ENCODE results near the gene FBXO48.

FBXO48 gene

GRCh38 chr2:68441994-68442322, 25.1 kb downstream of the FBXO48 start:
- DNase-seq (no peak), ATAC-seq (ENCODE audit: insufficient read depth, low read depth) (no peak)
- no peaks in the 10 kb centered on the region for H3K27me3 ChIP-seq (ENCODE audit: insufficient read depth, low read length, poor library complexity)
- H2AFZ ChIP-seq (ENCODE audit: low read depth, low read length), result no peak overlapping the region
- no peak overlapping the region for H3K9ac ChIP-seq (ENCODE audit: low read depth, low read length)
- H3K9me3 ChIP-seq (ENCODE audit: insufficient read depth, low read length, severe bottlenecking), result no peaks in the 10 kb centered on the region
- no peaks in the 10 kb centered on the region for H4K20me1 ChIP-seq (ENCODE audit: insufficient read depth, low read length)
- no peaks in the 10 kb centered on the region for H3K36me3 ChIP-seq (ENCODE audit: insufficient read depth, low read length)
- TF ChIP-seq EZH2 (IDR thresholded peaks at IDR 0.05; ENCODE audit: borderline replicate concordance, low read depth, low read length, severe bottlenecking), result no peak
- TF ChIP-seq, protein P1, sequence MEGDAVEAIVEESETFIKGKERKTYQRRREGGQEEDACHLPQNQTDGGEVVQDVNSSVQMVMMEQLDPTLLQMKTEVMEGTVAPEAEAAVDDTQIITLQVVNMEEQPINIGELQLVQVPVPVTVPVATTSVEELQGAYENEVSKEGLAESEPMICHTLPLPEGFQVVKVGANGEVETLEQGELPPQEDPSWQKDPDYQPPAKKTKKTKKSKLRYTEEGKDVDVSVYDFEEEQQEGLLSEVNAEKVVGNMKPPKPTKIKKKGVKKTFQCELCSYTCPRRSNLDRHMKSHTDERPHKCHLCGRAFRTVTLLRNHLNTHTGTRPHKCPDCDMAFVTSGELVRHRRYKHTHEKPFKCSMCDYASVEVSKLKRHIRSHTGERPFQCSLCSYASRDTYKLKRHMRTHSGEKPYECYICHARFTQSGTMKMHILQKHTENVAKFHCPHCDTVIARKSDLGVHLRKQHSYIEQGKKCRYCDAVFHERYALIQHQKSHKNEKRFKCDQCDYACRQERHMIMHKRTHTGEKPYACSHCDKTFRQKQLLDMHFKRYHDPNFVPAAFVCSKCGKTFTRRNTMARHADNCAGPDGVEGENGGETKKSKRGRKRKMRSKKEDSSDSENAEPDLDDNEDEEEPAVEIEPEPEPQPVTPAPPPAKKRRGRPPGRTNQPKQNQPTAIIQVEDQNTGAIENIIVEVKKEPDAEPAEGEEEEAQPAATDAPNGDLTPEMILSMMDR (IDR thresholded peaks at IDR 0.05; ENCODE audit: borderline replicate concordance, extremely low read depth, low read length, poor library complexity, severe bottlenecking), result no peak
- H3K79me2 ChIP-seq (ENCODE audit: insufficient read depth, low read length), result no peaks in the 10 kb centered on the region
- H3K27ac ChIP-seq (ENCODE audit: low read length), result no peak overlapping the region
- H3K4me2 ChIP-seq (ENCODE audit: insufficient read depth, low read length), result no peak overlapping the region
- no peaks in the 10 kb centered on the region for H3K4me1 ChIP-seq (ENCODE audit: insufficient read depth, low read length)
- no peak overlapping the region for H3K4me3 ChIP-seq (ENCODE audit: low read depth in 1 of 2, low read length in 2 of 2)

DNA sequence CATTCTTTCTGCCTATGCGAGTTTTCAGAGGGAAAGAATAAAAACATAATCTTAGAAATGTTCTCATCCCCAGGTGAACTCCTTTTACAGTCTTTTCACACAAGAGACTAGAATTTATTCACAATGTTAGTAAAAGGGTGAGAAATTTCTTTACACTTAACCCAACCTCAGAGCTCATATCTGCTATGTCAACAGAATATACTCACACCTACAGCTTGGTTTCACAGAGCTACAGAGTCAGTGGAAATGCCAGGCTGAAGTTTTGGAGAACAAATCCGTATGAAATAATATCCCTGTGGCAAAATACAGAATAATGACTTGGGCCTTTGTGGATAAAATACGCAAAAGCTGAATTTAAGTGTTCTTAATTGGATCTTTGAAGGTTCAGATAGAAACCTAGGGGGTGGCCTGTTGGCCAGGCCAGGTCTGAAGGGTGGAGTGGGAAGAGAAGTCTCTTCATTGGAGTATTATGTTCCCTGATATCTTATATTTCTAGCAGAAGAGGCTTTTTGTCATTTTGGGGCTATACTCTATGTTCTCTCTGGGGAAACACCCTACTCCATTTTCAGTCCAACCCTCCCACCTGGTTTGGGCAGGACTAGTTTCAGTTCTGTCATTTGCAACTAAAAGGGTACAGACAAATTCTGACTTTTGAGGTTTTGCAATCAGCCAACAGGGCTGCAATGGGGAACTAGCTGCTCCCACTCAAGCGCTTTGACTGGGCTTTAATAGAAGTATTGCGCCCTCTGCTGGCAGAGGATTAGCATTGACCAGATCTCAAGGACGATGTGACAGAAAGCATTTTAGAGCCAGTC, 25.7 kb downstream of the FBXO48 start:
- Histone ChIP-seq H3K36me3 (ENCODE audit: insufficient read depth, low read length) (no peaks in the 10 kb centered on the region), H4K20me1 (ENCODE audit: insufficient read depth, low read length) (no peaks in the 10 kb centered on the region), H3K4me2 (ENCODE audit: insufficient read depth, low read length) (no peak overlapping the region), H3K4me1 (ENCODE audit: insufficient read depth, low read length) (no peaks in the 10 kb centered on the region), H3K27ac (ENCODE audit: low read length) (no peak overlapping the region), H3K79me2 (ENCODE audit: insufficient read depth, low read length) (no peaks in the 10 kb centered on the region), H3K9me3 (ENCODE audit: insufficient read depth, low read length, severe bottlenecking) (no peaks in the 10 kb centered on the region), H3K9ac (ENCODE audit: low read depth, low read length) (no peak overlapping the region), H3K4me3 (ENCODE audit: low read depth in 1 of 2, low read length in 2 of 2) (no peak overlapping the region), H2AFZ (ENCODE audit: low read depth, low read length) (peak overlapping the region; percentile 4; the same call in 1 of the 2 replicates), H3K27me3 (ENCODE audit: insufficient read depth, low read length, poor library complexity) (no peaks in the 10 kb centered on the region)
- TF ChIP-seq EZH2 (IDR thresholded peaks at IDR 0.05; ENCODE audit: borderline replicate concordance, low read depth, low read length, severe bottlenecking), result no peak
- TF ChIP-seq, protein P1 (IDR thresholded peaks at IDR 0.05; ENCODE audit: borderline replicate concordance, extremely low read depth, low read length, poor library complexity, severe bottlenecking), result peak; percentile 95
- ATAC-seq (ENCODE audit: insufficient read depth, low read depth) (peak; percentile 98), DNase-seq (peak; percentile 82)

DNA sequence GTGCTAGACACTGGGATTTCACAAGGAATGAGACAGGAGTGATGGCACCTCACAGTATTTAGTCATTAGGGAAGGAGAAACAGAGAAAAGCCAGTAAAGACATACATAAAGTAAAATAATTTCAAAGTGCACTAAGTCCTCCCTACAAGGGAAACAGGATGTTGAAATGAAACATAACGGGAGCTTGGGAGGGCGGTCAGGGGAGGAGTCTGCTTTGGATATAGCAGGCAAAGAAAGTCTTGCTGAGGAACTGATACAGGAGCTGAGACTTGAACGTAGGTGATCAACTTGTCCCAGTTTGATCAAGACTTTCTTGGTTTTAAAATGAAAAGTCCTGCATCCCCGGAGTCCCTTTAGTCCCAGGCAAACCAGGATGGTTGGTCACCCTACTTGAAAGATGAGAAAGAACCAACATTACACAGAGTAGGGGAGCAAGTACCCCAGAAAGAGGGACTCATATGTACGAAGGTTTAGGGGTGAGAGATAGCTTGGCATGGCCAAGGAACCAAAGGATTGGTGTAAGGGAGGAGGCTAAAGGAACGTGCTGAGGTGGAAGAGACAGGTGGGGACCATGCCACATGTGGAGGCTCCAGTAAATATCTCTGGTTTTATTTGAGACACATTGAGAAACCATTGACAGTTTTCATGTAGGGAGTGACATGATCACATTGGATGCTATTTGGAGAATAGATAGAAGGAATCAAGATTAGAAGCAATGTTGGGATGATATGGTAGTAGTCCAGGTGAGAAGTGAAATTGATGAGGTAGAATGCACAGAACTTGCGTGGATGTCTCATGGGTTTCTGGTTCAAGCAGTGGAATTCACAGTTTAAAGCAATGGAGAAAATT, 28.4 kb downstream of the FBXO48 start:
- TF ChIP-seq EZH2 (IDR thresholded peaks at IDR 0.05; ENCODE audit: borderline replicate concordance, low read depth, low read length, severe bottlenecking), result no peak
- TF ChIP-seq, protein P1 (IDR thresholded peaks at IDR 0.05; ENCODE audit: borderline replicate concordance, extremely low read depth, low read length, poor library complexity, severe bottlenecking), result no peak
- DNase-seq (no peak), ATAC-seq (ENCODE audit: insufficient read depth, low read depth) (no peak)
- no peak overlapping the region for H3K4me3 ChIP-seq (ENCODE audit: low read depth in 1 of 2, low read length in 2 of 2)
- H4K20me1 ChIP-seq (ENCODE audit: insufficient read depth, low read length), result no peaks in the 10 kb centered on the region
- H2AFZ ChIP-seq (ENCODE audit: low read depth, low read length), result no peak overlapping the region
- H3K79me2 ChIP-seq (ENCODE audit: insufficient read depth, low read length), result no peaks in the 10 kb centered on the region
- H3K9ac ChIP-seq (ENCODE audit: low read depth, low read length), result no peak overlapping the region
- H3K9me3 ChIP-seq (ENCODE audit: insufficient read depth, low read length, severe bottlenecking), result no peaks in the 10 kb centered on the region
- H3K27ac ChIP-seq (ENCODE audit: low read length), result no peak overlapping the region
- H3K4me2 ChIP-seq (ENCODE audit: insufficient read depth, low read length), result no peak overlapping the region
- H3K27me3 ChIP-seq (ENCODE audit: insufficient read depth, low read length, poor library complexity), result no peaks in the 10 kb centered on the region
- no peaks in the 10 kb centered on the region for H3K36me3 ChIP-seq (ENCODE audit: insufficient read depth, low read length)
- H3K4me1 ChIP-seq (ENCODE audit: insufficient read depth, low read length), result no peaks in the 10 kb centered on the region
